HepG2 (cell line): ENCODE results near the gene ENAH. TPM values are rescaled to one million over a fixed set of nuclear protein-coding genes. Genes with fewer than 3 reads are reported as not detected.

Experiments
- CREB3 ChIP-seq: sonication (generic); formaldehyde crosslinking; IDR thresholded peaks from 2 replicates; pipeline ENCODE4 v1.5.0; 2020; ENCODE audit warnings: missing genetic modification reagents
- EHMT2 ChIP-seq: fragments of 200-600 bp; sonication (generic); IDR thresholded peaks from 2 replicates; pipeline ENCODE4 v1.7.0; 2017; ENCODE audit warnings: antibody characterized with exemption, low read depth, low read length, borderline replicate concordance
- GMEB1 ChIP-seq: sonication (generic); formaldehyde crosslinking; IDR thresholded peaks from 2 replicates; pipeline ENCODE4 v1.5.1; 2020; ENCODE audit warnings: missing genetic modification reagents, mild to moderate bottlenecking, borderline replicate concordance
- GMEB2 ChIP-seq: IDR thresholded peaks from 2 replicates; pipeline ENCODE4 v1.6.1; 2016; ENCODE audit warnings: missing biosample characterization, missing genetic modification reagents, low read depth
- HDAC1 ChIP-seq: sonication (generic); formaldehyde crosslinking; IDR thresholded peaks from 2 replicates; pipeline ENCODE4 v1.5.1; 2020; ENCODE audit warnings: mild to moderate bottlenecking, missing genetic modification reagents
- NFRKB ChIP-seq: fragments of 450-650 bp; IDR thresholded peaks from 2 replicates; pipeline ENCODE4 v1.6.1; 2017
- NONO ChIP-seq, 2 experiments: fragments of 450-650 bp in 1 of 2; sonication (generic) in 1 of 2; formaldehyde crosslinking in 1 of 2; IDR thresholded peaks in 1 of 2; conservative IDR thresholded peaks in 1 of 2; 2 replicates each; pipeline versions ENCODE4 v1.6.1 to v1.8.0; 2017 to 2022; ENCODE audit warnings: mild to moderate bottlenecking in 1 of 2, missing genetic modification reagents in 1 of 2, moderate library complexity in 1 of 2
- RELA ChIP-seq: sonication (generic); formaldehyde crosslinking; IDR thresholded peaks from 2 replicates; pipeline ENCODE4 v1.4.0; 2020; ENCODE audit warnings: missing genetic modification reagents
- RERE ChIP-seq: IDR thresholded peaks from 2 replicates; pipeline ENCODE4 v1.6.1; 2016; ENCODE audit warnings: low read depth, missing genetic modification reagents, missing compliant biosample characterization
- RFX1 ChIP-seq: fragments of 450-650 bp; IDR thresholded peaks from 2 replicates; pipeline ENCODE4 v1.6.1; 2017
- TFAP4 ChIP-seq: sonication (generic); IDR thresholded peaks from 2 replicates; pipeline ENCODE4 v1.6.1; 2016; ENCODE audit warnings: low read depth, borderline replicate concordance
- THRA ChIP-seq: sonication (generic); formaldehyde crosslinking; IDR thresholded peaks from 2 replicates; pipeline ENCODE4 v1.4.0; 2020; ENCODE audit warnings: missing genetic modification reagents, borderline replicate concordance
- TP53 ChIP-seq: sonication (generic); formaldehyde crosslinking; conservative IDR thresholded peaks from 2 replicates; pipeline ENCODE4 v1.4.0; 2020; ENCODE audit warnings: missing genetic modification reagents
- ZBTB42 ChIP-seq: sonication (generic); formaldehyde crosslinking; IDR thresholded peaks from 2 replicates; pipeline ENCODE4 v1.5.0; 2020; ENCODE audit warnings: mild to moderate bottlenecking, missing genetic modification reagents
- ZFP90 ChIP-seq: sonication (generic); formaldehyde crosslinking; IDR thresholded peaks from 2 replicates; pipeline ENCODE4 v1.8.0; 2022; ENCODE audit warnings: missing genetic modification reagents, mild to moderate bottlenecking, inconsistent platforms, borderline replicate concordance
- ZNF30 ChIP-seq: sonication (generic); formaldehyde crosslinking; IDR thresholded peaks from 2 replicates; pipeline ENCODE4 v1.5.0; 2020; ENCODE audit warnings: mild to moderate bottlenecking, missing genetic modification reagents
- ZNF652 ChIP-seq: IDR thresholded peaks from 2 replicates; pipeline ENCODE4 v1.6.1; 2016; ENCODE audit warnings: low read depth, borderline replicate concordance
- polyA plus RNA-seq, 8 experiments: library from polyadenylated mRNA; depleted of rRNA in 3 of 8; stranded (reverse) in 7 of 8; unstranded in 1 of 8; fragments of >200 nt; fragmentation: Illumina TruSeq in 4 of 8; extraction: Trizol in 4 of 8; gene quantifications; 2 replicates each; pipeline versions ENCODE4 v1.2.1 to v1.2.3, GENCODE V29; 2011 to 2016; ENCODE audit warnings: low read depth in 4 of 8, missing spikeins in 1 of 8, mixed read lengths in 1 of 8; ENCODE audit not compliant: insufficient read depth in 1 of 8
- total RNA-seq, 5 experiments: library from RNA; depleted of rRNA; stranded (reverse); fragments of >200 nt; fragmentation: Illumina TruSeq; extraction: Trizol; gene quantifications; 2 replicates each; pipeline ENCODE4 v1.2.3, GENCODE V29; 2016; ENCODE audit warnings: low read depth in 1 of 5

ENAH gene
- total and polyA plus RNA-seq, 2 of the 13 experiments (the other 11 are each of a cell fraction or from before 2014, with no cell fraction given): 22.1 to 58.3 TPM

GRCh38 chr1:225441314-225442122, 211.4 kb downstream of the ENAH start (continued):
- no peak for TF ChIP-seq RERE
- no peak for TF ChIP-seq ZNF30
- TF ChIP-seq GMEB2 (CRISPR knock-in tag): no peak
- TF ChIP-seq NFRKB: no peak
- TF ChIP-seq ZFP90 (CRISPR knock-in tag): no peak
- TF ChIP-seq TFAP4: 0 out of 2 replicates have a peak, but pooled peaks have one; percentile 17
- TF ChIP-seq ZNF652 (CRISPR knock-in tag): no peak
- no peak for TF ChIP-seq NONO (IDR thresholded peaks at IDR 0.05)
- TF ChIP-seq NONO (CRISPR knock-in tag; conservative IDR thresholded peaks at IDR 0.05): no peak
- TF ChIP-seq EHMT2: no peak
- TF ChIP-seq TP53 (CRISPR knock-in tag): no peak
- no peak for TF ChIP-seq RFX1
- no peak for TF ChIP-seq RELA (CRISPR knock-in tag)
- TF ChIP-seq GMEB1 (CRISPR knock-in tag): peak; percentile 23; the same call in 1 of the 2 replicates
- TF ChIP-seq HDAC1: no peak
- no peak for TF ChIP-seq CREB3 (CRISPR knock-in tag)
- TF ChIP-seq THRA (CRISPR knock-in tag): no peak
- no peak for TF ChIP-seq ZBTB42
